HK-2 (cell line): Measurements from ENCODE around the gene KCNQ5.

Experiments
- DNase-seq: peaks from one replicate; pipeline ENCODE4 v3.0.0-alpha.2; 2018; ENCODE audit not compliant: unreplicated experiment

Gene KCNQ5

GRCh38 chr6:72675396-72675795 is 53.5 kb downstream of the KCNQ5 start:
- no peak for DNase-seq

DNA sequence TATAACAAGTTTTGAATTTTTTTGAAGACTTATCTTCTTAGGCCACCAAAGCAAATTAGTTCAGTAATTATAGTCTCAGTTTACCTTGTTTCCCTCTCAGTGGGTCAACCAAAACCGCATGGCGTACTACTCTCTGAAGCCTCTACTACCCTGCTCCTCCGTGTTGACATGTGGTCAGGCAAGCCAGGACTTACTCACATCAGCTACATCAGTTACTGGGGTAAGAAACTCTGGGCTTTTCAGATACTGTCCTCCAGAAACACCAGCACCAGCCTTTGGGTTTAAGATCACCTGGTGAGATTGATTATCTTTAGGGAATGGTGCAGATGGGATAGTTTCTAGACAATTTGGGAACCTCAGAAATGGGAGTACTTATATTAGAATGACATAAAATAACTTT is 55.1 kb downstream of the KCNQ5 start:
- no peak for DNase-seq

- DNase-seq: no peak
These were observed 55.9 kb downstream of the KCNQ5 start for GRCh38 chr6:72677740-72678139.

GRCh38 chr6:72683797-72684196 is 61.9 kb downstream of the KCNQ5 start:
- no peak for DNase-seq

- no peak for DNase-seq
These were observed 67.5 kb downstream of the KCNQ5 start for GRCh38 chr6:72689107-72689954.

DNA sequence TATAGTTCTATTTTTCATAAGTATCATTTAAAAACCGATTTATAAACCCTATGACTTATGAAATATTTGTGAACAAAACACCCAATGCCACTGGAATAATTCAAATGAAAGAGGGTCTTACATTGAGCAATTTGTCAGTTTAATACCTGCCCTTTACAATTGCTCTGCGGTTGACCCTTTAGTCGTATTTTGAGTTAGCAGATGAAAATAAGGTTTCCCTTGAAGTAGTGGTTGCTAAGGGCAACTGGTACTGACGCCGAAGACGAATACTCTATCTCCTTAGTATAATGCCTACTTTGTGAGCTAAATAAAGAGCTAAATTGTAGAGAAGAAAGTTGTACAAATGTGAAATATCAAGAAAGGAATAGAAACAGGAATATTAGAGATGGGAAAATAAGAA is 69.4 kb downstream of the KCNQ5 start:
- no peak for DNase-seq

DNA sequence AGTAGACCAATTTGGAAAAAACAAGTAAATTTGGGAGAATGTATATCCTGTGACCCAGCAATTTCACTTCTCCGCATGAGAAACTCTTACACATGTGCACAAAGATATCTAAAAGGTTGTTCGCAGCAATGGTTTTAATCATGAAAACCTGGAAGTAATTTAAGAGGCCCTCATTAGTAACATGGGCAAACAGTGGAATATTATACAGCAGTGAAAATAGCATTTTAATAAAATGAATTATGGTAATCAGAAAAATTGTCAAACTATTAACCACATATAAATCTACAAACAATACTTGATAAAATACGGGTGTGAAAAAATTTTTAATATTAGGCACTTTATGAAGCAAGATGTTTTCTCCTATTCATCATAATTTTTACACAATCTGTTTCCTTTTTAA is 74.2 kb downstream of the KCNQ5 start:
- no peak for DNase-seq

DNA sequence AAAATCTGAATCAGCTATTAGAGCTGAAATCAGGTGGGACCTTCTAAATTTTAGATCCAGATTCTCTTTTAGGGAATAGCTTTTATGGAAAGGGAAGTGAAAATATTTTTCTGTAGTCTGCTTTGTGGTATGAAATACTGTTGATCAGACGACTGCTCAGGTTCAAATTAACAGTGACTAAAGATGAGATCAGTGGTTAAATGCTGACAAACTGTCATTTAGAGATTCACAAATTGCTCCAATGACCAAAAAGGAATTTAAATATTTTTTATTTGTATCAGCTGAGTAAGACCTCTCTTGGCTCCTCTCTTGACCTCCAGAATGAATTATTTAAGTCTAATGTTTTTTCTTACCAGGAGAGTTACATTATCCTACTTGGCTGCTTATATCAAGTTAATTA is 77.3 kb downstream of the KCNQ5 start:
- no peak for DNase-seq

DNA sequence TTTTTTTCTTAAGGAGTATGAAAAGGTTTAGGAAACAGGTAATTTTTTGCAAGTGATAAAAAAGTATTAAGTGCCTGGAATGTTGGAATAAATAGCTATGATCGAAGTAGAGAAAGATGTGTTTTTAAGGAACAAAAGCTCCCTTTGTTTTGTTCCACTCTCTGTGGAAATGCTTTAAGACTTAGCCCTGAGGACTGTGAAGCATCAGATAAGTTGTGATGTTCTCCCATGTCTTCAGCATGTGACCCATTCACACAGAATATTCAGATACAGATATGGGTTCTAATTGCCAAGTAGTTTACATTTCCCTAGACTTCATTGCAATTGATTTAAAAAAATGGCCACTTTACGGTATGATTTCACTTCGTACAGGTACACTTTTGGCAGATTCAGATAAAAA is 80.6 kb downstream of the KCNQ5 start:
- no peak for DNase-seq

- DNase-seq: no peak
These were observed 81.2 kb downstream of the KCNQ5 start for GRCh38 chr6:72703093-72703492.

- DNase-seq: no peak
These were observed 83.1 kb downstream of the KCNQ5 start for GRCh38 chr6:72704979-72705378.

- no peak for DNase-seq
These were observed 87.6 kb downstream of the KCNQ5 start for GRCh38 chr6:72709431-72709830.

DNA sequence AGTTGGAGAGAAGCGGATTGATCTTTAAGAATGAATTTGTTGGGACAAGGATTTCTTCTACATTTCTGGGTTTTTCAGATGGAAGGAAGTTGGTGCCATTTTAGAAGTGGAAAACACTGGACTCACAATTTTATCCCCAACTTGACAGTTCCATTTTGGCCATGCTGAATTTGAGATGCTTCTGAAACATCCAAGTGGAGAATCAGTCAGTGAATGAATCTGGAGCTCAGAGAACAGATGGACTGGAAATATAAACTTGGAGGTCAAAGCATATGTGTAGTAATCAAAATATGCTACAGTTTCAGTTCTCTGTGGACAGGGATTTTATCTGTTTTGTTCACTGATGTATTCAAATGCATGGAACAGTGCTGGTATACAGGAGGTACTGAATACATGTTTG is 89.9 kb downstream of the KCNQ5 start:
- no peak for DNase-seq

- no peak for DNase-seq
These were observed 91.0 kb downstream of the KCNQ5 start for GRCh38 chr6:72712910-72713309.

GRCh38 chr6:72715119-72715518 is 93.3 kb downstream of the KCNQ5 start:
- DNase-seq: no peak

- no peak for DNase-seq
These were observed 95.1 kb downstream of the KCNQ5 start for GRCh38 chr6:72716916-72717315.

GRCh38 chr6:72720464-72720863 is 98.6 kb downstream of the KCNQ5 start:
- DNase-seq: no peak

- no peak for DNase-seq
These were observed 99.5 kb downstream of the KCNQ5 start for GRCh38 chr6:72721346-72721745.

GRCh38 chr6:72724545-72724944 is 102.7 kb downstream of the KCNQ5 start:
- DNase-seq: peak; percentile 7

GRCh38 chr6:72728706-72729343 is 107.0 kb downstream of the KCNQ5 start:
- DNase-seq: no peak

DNA sequence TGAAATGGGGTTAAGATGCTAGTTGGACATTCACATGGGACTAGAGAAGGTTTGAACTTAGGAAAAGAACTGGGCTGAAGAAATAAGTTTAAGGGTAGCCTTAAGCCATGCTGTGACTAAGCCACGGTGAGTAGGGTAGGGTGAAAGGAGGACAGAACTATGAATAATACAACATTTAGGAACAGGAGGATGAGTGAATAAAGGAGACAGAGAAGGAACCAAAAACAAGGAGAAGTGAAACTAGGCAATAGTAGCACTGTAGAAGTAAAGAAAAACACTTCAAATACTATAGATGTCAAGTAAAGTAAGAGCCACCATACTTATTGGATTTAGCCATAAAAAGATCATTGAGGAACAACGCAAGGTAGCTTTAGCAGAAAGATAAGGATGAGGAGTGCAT is 111.2 kb downstream of the KCNQ5 start:
- DNase-seq: no peak

DNA sequence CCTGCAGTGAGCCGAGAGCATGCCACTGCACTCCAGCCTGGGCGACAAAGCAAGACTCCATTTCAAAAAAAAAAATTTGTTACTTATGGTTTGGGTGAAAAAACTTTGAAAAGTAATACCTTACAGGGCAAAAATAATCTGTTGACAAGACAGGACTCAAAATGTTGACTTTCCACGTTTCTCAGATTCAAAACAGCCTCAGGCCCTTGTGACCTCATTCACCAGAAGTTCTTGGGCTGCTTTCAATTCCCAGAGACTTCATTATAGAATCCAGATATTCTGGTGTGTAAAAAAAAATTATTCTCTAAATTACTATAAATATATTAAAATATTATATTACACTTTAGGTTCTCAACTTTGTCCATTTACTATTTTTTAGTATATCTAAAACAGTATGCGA is 116.2 kb downstream of the KCNQ5 start:
- DNase-seq: no peak

- no peak for DNase-seq
These were observed 117.5 kb downstream of the KCNQ5 start for GRCh38 chr6:72739368-72739779.

DNA sequence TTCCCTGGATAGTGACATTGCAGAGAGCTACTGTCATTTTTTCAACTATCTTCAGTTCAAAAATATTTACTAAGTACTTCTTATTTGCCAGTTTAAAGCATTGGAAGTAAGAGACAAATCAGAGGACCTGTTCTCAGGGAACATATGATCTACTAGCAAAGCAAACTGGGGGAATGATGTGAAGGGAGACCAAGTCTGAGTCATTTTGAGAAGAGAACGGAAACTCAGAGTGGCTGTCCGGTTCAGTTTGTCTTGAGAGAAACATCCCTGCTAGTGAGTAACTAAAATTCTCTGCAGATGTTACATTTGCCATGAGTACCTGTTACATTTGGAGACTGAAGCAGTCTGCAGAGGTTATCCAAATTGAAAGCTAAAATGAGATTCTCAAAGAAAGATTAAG is 118.3 kb downstream of the KCNQ5 start:
- DNase-seq: no peak
